Activated B cell treated with CpG ODN at 0.5 μM for 24 hours (primary cell): ENCODE results near the gene CNPY3. TPM values are rescaled to one million over a fixed set of nuclear protein-coding genes. Genes with fewer than 3 reads are reported as not detected.

Experiments used
- ATAC-seq: fragments of 200-7000 bp; cut with Tn5 transposase; one replicate; pipeline ENCODE4 v1.10.0; 2021; ENCODE audit warnings: low read depth, mild to moderate bottlenecking, moderate library complexity
- CTCF ChIA-PET: fragments of 350-600 bp; sonication (Branson Sonifier 250); formaldehyde crosslinking; loops from one replicate; lab custom pipeline; 2021; ENCODE audit warnings: antibody characterized with exemption; lab: Charles Lee
- POLR2A ChIA-PET: fragments of 350-600 bp; sonication (Branson Sonifier 250); formaldehyde crosslinking; loops from one replicate; lab custom pipeline; 2021; ENCODE audit warnings: antibody characterized with exemption; lab: Charles Lee
- DNase-seq: peaks from one replicate; pipeline ENCODE4 v3.0.0; 2022
- H3K27ac Mint-ChIP-seq: one replicate; pipeline ENCODE4 v1.8.0; 2020; ENCODE audit warnings: mixed read lengths
- H3K27me3 Mint-ChIP-seq: one replicate; pipeline ENCODE4 v1.8.0; 2021; ENCODE audit warnings: mixed read lengths
- H3K36me3 Mint-ChIP-seq: one replicate; pipeline ENCODE4 v1.8.0; 2021; ENCODE audit warnings: low read depth, mixed read lengths
- H3K4me1 Mint-ChIP-seq: one replicate; pipeline ENCODE4 v1.8.0; 2021; ENCODE audit warnings: mixed read lengths
- H3K4me3 Mint-ChIP-seq: one replicate; pipeline ENCODE4 v1.8.0; 2020; ENCODE audit warnings: mild to moderate bottlenecking, mixed read lengths
- H3K9me3 Mint-ChIP-seq: one replicate; pipeline ENCODE4 v1.8.0; 2020; ENCODE audit warnings: mixed read lengths
- intact Hi-C: fragments of 100-400 bp; cut with micrococcal nuclease; formaldehyde crosslinking; loops from one replicate; pipeline ENCODE4 v1.15.1; 2024
- total RNA-seq: library from RNA; stranded (reverse); gene quantifications from 2 replicates; pipeline ENCODE4 v1.2.3, GENCODE V29; 2022
- TF ChIP-seq, protein P1 (sequence below): fragments of 200-600 bp; IDR thresholded peaks from one replicate; pipeline ENCODE4 v1.8.0; 2022; ENCODE audit warnings: antibody characterized with exemption, mild to moderate bottlenecking

CNPY3 gene
- total RNA-seq, 1 donor from 2014 or later = 121 TPM

DNA sequence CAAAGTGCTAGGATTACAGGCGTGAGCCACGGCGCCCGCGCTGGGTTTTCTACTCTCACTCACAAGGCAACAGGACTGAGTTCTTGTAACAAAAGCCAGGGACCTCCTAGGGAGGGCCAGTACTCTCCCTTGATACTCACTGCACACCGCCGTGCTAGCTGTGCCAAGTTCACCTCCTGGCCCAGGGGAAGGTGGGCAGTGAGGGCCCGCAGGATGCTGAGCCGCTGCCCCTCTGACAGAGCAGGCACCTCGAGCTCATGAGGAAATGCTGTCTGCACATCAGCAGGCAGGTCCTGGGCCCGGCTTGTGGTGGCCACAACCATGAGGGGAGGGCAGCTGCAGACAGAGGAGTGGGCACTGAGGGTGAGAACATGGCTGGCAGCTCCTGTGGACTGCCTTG, 37.9 kb downstream of the CNPY3 start:
- DNase-seq = no peak
- no peaks in the 10 kb centered on the region for H3K27me3 Mint-ChIP-seq
- CTCF ChIA-PET = no interaction called here
- no peak overlapping the region for H3K27ac Mint-ChIP-seq
- TF ChIP-seq, protein P1, sequence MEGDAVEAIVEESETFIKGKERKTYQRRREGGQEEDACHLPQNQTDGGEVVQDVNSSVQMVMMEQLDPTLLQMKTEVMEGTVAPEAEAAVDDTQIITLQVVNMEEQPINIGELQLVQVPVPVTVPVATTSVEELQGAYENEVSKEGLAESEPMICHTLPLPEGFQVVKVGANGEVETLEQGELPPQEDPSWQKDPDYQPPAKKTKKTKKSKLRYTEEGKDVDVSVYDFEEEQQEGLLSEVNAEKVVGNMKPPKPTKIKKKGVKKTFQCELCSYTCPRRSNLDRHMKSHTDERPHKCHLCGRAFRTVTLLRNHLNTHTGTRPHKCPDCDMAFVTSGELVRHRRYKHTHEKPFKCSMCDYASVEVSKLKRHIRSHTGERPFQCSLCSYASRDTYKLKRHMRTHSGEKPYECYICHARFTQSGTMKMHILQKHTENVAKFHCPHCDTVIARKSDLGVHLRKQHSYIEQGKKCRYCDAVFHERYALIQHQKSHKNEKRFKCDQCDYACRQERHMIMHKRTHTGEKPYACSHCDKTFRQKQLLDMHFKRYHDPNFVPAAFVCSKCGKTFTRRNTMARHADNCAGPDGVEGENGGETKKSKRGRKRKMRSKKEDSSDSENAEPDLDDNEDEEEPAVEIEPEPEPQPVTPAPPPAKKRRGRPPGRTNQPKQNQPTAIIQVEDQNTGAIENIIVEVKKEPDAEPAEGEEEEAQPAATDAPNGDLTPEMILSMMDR = no peak
- H3K36me3 Mint-ChIP-seq = peaks cover 31% of the 10 kb centered on the region
- intact Hi-C loops = no loop called here
- no peak for ATAC-seq
- no peak overlapping the region for H3K4me3 Mint-ChIP-seq
- no peaks in the 10 kb centered on the region for H3K9me3 Mint-ChIP-seq
- peaks cover 2% of the 10 kb centered on the region for H3K4me1 Mint-ChIP-seq
- POLR2A ChIA-PET = no interaction called here

DNA sequence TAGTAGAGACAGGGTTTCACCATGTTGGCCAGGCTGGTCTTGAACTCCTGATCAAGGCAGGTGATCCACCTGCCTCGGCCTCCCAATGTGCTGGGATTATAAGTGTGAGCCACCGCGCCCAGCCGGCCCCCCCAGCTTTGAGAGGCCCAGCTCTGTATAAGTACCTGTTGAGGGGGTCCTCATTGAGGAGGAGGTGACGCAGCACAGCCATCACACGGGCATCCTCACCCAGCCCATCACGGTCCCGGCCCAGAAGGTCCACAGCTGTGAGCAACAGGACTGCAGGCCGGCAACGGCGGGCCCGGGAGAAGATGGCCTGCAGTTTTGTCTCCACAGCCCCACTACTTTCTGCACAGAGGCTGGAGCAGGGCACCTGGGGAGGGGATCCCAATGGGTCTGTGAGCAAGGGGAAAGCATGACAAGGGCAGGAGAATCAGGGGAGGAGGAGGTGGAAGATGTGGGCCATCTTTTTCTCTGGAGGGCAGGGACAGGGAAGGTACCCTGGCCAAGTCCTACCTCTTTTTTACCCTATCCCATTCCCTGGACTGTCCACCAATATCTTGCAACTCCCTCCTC, 38.9 kb downstream of the CNPY3 start:
- DNase-seq = no peak
- ChIA-PET CTCF (no interaction called here), POLR2A (no interaction called here)
- Mint-ChIP-seq H3K27ac (no peak overlapping the region), H3K4me3 (no peak overlapping the region), H3K36me3 (peaks cover 26% of the 10 kb centered on the region), H3K4me1 (peaks cover 2% of the 10 kb centered on the region), H3K9me3 (no peaks in the 10 kb centered on the region), H3K27me3 (no peaks in the 10 kb centered on the region)
- intact Hi-C loops = no loop called here
- TF ChIP-seq, protein P1 = no peak
- ATAC-seq = no peak

DNA sequence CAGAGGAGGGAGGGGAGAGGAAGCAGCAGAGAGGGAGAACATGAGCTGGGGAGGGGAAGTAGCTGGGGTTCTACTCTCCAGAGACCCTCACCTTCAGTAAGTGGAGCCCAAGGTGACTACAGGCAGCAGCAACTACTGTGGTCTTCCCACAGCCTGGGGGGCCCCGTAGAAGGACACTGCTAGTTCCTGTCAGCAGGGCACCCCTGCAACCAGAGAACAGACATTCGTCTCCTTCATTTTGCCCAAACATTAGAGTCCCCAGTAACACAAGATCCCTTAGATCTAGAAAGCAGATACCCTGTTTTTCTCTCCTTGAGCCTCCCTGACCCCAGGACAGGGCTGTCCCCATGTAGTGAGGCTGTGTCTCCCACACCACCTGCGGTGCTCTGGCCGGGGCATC, 39.5 kb downstream of the CNPY3 start:
- ATAC-seq = no peak
- ChIA-PET POLR2A (no interaction called here), CTCF (no interaction called here)
- no peaks in the 10 kb centered on the region for H3K9me3 Mint-ChIP-seq
- H3K27me3 Mint-ChIP-seq = no peaks in the 10 kb centered on the region
- H3K4me3 Mint-ChIP-seq = no peak overlapping the region
- peaks cover 28% of the 10 kb centered on the region for H3K36me3 Mint-ChIP-seq
- TF ChIP-seq, protein P1 = no peak
- peaks cover 4% of the 10 kb centered on the region for H3K4me1 Mint-ChIP-seq
- H3K27ac Mint-ChIP-seq = no peak overlapping the region
- intact Hi-C loops = no loop called here
- no peak for DNase-seq

DNA sequence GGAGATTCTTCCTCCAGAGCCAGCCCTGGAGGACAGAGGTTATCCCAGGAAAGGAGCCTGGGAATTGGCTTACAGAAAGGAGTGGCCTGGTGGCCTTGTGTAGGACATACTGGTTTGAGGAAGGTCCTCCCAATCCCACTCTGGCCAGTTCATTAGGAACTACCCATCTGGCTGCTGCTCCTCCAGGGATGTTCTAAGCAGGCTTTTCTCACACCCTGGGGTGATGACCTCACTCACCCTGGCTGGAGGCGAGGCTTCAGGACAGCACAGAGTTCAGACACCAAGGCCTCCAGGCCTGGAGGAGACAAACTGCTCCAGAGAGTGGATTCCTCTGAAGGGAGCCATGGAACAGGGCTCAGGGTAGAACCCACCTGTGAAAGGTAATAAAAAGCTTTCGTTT, 40.2 kb downstream of the CNPY3 start:
- H3K36me3 Mint-ChIP-seq = peaks cover 29% of the 10 kb centered on the region
- ChIA-PET POLR2A (interaction anchor here (2.0 to 2.7 kb wide), 2 partner anchors 10 to 40 kb away, joined by 6 to 7 read pairs; partner anchors contain the start of genes CNPY3 and PEX6), CTCF (no interaction called here)
- no peak overlapping the region for H3K4me3 Mint-ChIP-seq
- no peak for ATAC-seq
- TF ChIP-seq, protein P1 = no peak
- no peak overlapping the region for H3K27ac Mint-ChIP-seq
- no peaks in the 10 kb centered on the region for H3K27me3 Mint-ChIP-seq
- H3K4me1 Mint-ChIP-seq = peaks cover 7% of the 10 kb centered on the region
- no peak for DNase-seq
- no peaks in the 10 kb centered on the region for H3K9me3 Mint-ChIP-seq
- intact Hi-C loops = no loop called here

DNA sequence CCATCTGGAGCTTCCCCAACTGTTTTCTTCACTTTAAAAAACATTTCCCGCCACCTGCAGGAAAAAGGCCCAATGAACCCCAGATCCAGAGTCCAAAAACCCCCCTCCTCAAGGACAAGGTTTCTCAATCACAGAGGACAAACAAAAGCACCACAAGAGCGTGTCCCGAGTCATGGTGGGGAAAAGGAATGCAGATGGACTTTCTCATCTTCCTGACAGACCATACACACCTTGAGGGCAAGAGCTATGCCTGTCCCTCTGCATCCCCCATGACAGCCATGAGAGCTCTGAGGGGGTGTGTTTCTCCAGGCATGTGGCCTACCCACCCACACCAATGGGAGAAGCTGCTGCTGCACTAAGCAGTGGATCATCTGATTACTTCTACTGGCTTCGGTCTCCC, 40.7 kb downstream of the CNPY3 start:
- intact Hi-C loops = no loop called here
- Mint-ChIP-seq H3K27me3 (no peaks in the 10 kb centered on the region), H3K9me3 (no peaks in the 10 kb centered on the region), H3K36me3 (peaks cover 24% of the 10 kb centered on the region), H3K4me3 (no peak overlapping the region), H3K4me1 (peaks cover 7% of the 10 kb centered on the region), H3K27ac (no peak overlapping the region)
- ATAC-seq = no peak
- CTCF ChIA-PET = no interaction called here
- TF ChIP-seq, protein P1 = no peak
- no peak for DNase-seq
- POLR2A ChIA-PET = interaction anchor here (2.0 to 2.7 kb wide), 2 partner anchors 9 to 41 kb away, joined by 6 to 7 read pairs; partner anchors contain the start of genes CNPY3 and PEX6
